Stimulated activated CD4-positive, alpha-beta T cell treated with anti-CD3 and anti-CD28 coated beads, Interleukin-12 subunit alpha, Interleukin-12 subunit beta, amount 100 ng/mL, for 24 hours (primary cell): ENCODE results near the gene SOAT1.
"Not testable (repeated sequence)": the region's sequence is repeated elsewhere in the genome, so short reads cannot be mapped to it uniquely, and the experiment has no call there.

Source experiments
- DNase-seq, 2 experiments: peaks; one replicate each; pipeline ENCODE4 v3.0.0-alpha.2; 2020; ENCODE audit warnings: low read depth in 2 of 2

Gene SOAT1

DNA sequence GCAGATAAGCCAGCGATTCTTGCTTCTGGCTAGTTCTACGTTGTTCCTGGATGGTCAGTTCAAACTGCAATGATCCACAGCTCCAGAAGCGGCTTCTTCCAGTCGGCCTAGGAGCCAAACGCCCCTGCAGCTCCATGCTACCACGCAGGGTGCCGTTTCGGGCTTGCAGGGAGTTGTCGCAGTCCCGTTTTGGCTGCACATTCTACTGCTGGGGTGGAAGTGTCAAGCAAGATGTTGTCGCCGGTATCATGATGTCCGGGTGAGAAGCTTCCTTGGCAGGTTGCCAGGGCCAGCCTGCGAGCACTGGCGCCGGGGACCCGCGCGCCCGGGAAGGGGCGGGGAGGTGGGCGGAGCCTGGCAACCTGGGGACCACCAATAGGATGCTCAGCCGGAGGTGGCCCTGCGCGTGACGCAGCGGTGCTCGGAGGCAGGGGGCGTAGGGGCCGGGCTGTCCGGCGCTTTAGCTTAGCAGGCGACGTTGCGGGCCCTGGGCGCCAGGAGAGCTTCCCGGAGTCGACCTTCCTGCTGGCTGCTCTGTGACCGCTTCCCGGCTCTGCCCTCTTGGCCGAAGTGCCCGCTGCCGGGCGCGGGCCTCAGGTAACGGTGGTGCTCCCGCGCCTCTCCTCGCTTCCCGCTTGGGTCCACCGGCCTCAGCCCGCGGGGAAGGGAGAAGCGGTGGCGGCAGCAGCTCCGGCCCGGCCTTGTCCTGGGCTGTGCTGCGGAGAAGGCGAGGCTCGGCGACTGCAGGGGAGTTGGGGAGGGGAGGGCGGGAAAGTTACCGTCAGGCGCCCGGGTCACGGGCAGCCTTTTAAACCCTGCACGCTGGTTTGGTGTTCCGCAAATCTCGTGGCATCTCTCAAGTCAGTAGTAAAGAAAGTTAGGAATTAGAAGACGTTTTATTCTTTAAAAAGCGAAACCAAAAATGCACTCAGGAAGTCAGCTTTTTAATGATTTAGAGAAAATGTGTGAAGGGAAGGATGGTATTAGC lies at the start of gene SOAT1:
Gene SOAT1 (plus strand): TSS at position 458 of the 988 bp plus-strand sequence. CDS start 8,888 bp downstream, outside the sequence.
- peak; percentile 86 to 95 for DNase-seq

DNA sequence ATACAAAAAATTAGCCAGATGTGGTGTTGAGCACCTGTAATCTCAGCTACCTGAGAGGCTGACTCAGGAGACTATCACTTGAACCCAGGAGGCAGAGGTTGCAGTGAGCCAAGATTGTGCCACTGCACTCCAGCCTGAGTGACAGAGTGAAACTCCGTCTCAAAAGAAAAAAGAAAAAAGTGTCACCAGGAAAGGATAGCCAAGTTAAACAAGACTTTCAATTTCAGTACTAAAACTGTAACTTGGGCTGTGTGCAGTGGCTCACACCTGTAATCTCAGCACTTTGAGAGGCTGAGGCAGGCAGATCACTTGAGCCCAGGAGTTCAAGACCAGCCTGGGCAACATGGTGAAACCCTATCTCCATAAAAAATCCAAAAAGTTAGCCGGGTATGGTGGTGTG lies 48.2 kb upstream of the SOAT1 start:
- not testable (repeated sequence) for DNase-seq

DNA sequence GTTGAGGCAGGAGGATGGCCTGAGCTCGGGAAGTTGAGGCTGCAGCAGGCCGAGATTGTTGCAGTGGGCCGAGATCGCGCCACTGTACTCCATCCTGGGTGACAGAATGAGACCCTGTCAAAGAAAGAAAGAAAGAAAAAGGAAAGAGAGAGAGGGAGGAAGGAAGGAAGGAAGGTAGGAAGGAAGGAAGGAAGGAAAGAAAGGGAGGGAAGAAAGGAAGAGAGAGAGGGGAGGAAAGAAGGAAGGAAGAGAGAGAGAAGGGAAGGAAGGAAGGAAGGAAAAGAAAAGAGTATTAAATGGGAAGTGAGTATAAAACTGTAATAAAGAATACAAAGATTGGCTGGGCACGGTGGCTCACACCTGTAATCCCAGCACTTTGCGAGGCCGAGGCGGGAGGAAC lies 45.7 kb upstream of the SOAT1 start:
- no peak for DNase-seq

DNA sequence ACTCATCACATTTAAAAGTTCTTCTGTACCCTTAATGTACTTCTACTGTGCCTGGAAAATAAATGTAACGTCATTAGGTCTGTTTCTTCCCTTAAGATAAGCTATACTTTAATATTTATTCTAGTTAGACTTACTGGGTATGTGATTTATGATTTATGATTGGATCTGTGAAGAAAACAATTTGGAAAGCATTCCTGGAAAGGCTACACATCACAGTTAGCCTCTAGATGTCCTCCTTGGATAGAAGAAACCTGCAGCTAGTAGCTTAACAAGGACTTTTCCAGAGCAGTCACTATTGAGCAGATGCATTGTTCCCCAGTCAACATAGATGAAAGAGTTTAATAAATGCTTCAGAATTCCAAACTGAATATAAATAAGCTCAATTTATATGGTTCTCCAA lies 41.9 kb upstream of the SOAT1 start:
- no peak for DNase-seq

DNA sequence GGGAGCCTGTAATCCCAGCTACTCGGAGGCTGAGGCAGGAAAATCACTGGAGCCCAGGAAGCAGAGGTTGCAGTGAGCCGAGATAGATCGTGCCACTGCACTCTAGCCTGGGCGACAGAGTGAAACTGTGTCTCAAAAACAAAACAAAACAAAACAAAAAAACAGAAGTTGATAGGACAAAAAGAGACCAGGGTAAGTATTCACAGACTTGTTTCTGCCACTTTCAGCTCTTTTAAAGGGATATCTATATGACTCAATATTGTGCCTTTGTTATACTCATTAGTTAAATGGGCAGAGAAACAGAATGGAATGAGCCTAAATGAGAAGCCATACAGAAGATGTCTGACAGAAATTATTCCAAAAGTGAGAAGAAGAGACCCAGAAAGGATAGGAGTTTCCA lies 41.0 kb upstream of the SOAT1 start:
- no peak for DNase-seq

DNA sequence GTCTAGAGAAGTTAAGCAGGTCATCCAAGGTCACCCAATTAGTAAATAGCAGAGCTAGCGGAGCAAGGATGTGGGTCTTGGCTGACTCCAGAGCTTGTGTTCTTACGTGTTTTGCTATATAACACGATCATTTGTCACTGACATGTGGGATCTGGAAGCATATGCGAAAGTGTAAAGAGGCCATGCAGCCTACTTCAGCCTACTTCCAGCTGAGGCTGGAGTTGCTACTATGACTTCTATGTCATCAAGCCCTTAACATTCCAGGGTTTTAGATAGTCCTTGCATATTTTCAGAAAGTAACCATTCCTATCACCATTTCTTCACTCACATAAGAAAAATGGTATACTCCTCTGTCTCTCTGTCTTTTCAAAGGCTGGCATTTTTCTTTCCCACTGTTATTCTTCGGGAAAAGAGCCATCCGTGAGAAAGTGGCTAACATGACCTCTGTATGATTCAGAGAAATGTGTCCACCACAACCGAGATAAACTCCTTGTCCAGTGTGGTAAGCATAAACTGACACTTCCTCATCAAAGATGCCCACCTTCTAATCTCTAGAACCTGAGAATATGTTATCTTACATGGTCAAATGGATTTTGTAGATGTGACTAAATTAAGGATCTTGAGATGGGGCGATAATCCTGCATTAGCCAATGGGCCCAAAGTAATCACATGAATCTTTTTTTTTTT lies 40.2 kb upstream of the SOAT1 start:
- no peak for DNase-seq

DNA sequence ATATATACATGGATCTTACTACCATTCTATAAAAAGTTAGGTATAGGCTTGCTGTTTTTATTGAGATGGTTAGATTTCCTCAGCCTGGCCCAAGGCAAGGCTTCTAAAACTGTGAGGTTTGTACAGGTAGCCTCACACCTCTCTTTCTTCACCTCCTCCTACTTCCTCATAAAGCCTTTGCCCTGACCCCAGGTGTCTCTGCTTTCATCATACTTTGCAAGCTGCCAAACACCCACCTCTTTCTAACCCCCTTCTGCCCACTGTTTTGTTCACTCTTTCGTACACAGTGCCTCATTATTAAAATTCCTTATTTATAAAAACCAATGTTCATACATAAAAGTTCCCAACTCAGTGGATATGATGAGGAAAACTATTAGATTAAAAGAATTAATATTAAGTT lies 31.4 kb upstream of the SOAT1 start:
- DNase-seq: no peak

DNA sequence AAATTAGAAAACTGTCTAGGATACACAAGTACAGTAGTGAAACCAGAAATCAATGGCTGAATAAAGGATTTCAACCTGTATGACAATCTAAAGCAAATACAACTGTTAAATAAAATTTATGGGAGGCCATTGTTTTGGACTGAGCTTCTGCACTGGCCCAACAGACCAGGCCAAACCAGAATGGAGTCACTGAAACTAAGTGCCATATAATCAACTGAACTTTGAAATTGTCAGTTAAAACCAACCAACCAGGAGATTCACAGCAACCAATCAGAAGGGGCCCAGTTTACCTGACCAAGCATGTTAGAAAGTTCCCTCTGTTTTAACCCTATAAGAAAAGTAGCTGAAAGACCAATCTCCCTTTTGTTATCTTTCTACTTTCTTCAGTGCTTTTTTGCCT lies 30.5 kb upstream of the SOAT1 start:
- no peak for DNase-seq

DNA sequence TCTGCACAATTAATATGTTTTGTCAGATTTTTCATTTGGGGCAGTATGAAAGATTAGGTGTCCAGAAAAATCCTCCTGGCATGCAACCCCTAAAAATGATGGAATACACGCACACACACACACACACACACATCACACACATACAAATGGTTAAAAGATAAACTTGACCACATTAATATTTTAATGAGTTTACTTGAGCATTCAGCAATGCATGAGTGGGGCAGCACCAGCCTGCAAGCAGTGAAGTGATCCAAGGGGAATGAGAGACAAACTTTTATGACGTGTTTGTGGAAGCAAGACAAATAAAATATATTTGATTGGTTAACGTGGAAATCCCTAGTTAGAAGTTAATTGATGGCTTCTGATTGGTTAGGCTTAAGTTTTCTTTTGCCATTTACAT lies 29.1 kb upstream of the SOAT1 start:
- no peak for DNase-seq

DNA sequence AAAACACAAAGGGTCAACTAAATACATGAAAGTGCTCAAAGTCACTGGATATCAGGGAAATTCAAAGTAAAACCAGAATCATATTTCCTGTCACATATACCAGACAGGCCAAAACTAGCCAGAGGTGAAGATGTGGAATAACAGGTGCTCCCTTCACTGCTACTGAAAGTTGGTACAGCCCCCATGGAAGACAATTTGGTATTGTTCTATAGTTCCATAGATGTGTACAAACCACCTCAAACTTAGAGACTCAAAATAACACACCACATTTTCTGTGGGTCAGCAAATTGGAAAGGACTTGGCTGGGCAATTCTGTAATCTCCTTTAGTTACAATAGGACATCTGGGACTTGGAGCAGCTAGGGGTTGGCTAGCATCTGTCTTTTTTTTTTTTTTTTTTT lies 24.5 kb upstream of the SOAT1 start:
- no peak for DNase-seq

DNA sequence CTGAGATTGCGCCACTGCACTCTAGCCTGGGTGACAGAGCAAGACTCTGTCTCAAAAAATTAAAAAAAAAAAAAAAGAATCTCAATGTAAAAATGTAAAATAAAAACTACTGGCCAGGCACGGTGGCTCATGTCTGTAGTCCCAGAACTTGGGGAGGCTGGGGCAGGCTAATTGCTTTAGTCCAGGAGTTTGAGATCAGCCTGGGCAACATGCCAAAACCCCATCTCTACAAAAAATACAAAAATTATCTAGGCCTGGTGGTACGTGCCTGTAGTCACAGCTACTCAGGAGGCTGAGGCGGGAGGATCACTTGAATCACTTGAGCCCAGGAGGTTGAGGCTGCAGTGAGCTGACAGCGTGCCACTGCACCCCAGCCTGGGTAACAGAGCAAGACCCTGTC lies 19.2 kb upstream of the SOAT1 start:
- DNase-seq: not testable (repeated sequence)

DNA sequence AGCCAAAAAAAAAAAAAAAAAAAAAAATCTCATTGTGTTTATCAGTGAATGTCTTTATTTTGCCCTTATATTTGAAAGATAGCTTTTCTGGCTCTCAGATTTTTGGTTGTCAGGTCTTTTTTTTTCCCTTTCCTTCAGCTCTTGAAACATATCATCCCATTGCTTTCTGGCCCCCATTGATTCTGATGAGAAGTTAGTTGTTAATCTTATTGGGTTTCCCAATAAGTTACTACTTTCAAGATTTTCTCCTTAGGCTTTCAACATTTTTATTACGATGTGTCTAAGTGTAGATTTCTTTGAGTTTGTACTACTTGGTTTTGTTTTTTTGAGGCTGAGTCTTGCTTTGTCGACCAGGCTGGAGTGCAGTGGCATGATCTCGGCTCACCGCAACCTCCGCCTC lies 14.7 kb upstream of the SOAT1 start:
- no peak for DNase-seq

DNA sequence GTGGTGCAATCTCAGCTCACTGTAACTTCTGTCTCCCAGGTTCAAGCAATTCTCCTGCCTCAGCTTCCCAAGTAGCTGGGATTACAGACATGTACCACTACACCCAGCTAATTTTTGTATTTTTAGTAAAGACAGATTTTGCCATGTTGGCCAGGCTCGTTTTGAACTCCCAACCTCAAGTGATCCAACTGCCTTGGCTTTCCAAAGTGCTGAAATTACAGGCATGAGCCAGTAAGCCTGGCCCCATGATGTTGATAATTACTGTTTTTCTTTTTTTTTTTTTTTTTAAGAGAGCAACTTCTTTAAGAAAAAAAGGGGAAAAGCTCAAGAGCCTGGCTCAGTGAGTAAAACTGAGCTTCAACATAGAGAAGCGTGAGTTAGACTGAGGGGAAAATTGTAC lies 9.6 kb upstream of the SOAT1 start:
- no peak for DNase-seq

DNA sequence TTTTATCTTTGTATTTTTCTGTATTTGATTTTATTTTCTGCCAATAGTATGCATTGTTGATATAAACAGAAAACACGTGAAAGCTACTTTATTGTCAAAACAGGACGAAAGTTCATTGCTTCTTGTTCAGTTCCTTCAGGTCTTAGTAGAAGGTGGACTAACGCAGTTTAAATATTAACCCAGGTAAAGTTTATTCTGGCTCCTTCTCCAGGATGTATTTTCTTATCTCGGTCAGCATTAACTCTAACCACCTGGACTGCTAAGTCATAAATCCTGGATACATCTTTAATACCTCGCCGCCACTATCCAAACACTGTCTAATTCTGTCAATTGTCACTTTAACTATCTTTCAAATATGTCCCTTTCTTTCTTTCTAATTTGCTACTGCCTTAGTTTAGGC lies 5.7 kb upstream of the SOAT1 start:
- no peak for DNase-seq

DNA sequence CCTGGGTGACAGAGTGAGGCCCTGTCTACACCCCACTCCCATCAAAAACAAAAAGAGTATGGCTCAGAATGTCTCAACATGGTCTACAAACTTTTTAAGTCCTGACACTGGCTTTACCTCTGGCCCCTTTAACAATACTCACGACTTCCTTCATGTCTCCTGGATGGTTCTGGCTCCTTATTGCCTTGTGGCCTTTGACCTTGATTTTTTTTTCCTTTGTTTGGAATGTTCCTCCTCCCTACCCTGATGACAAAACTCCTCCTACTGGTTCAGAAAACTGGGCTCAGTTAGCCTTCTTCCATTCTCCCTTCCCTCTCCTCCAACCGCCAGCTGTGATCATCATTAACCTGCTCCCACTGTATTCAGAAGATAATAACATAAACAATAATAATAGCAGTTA lies 4.6 kb upstream of the SOAT1 start:
- no peak for DNase-seq

DNA sequence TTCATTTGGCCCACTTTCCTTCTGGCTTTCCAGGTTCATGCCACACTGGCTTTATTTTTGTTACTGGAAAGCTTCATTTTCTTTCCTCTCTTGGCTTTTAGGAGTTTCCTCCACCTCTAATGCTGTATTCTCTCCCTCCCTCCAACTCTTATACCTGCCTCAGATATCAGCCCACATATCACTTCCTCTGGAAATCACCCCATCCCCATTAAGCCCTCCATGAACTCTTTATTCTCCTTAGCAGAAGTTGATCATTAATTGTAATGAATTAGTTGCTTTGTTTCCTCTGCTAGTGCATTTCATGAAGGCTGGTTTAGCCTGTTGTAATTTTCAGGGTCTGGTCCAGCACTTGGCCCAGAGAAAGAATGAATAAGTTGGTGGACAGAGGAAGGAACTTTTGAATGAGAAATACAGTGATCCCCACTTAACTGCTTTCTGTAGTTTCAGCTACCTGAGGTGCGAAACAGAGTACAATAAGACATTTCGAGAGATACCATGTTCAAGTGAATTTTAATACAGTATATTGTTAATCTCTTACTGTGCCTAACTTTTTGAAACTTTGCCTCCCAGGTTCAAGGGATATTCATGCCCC lies 1.7 kb downstream of the SOAT1 start:
- DNase-seq: no peak

DNA sequence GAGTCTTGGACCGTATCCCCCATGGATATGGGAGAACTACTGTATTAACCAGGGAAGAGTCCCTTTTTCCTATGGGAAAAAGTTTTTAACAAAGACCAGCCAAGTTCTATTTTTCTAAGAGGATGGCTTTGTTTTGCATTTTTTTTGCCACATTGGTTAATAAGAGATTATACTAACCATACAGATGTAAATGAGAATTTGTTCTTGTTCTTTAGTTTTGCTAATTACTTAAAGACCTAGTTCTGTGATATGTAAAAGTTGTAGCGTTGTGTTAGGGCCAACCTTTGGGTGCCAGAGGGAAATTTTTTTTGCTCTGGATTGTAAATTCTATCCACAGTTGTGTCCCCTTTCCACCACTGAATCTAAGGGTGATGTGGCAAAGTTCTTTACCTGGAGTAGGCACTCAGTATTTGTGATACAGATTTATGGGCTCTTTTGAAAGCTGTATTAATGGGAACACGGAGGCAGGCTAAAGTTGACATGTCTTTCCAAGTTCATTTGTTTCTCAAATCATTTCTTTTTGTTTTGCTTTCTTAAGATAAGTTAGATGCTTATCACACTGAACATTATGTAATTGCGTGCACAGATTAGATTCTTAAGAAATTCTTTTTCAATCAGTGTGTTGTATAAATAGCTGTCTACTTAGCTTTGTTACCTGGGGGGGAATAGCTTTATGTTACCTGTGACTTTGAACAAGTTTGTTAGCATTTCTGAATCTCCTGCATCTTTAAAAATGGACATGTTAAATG lies 2.9 kb downstream of the SOAT1 start:
- DNase-seq: no peak

DNA sequence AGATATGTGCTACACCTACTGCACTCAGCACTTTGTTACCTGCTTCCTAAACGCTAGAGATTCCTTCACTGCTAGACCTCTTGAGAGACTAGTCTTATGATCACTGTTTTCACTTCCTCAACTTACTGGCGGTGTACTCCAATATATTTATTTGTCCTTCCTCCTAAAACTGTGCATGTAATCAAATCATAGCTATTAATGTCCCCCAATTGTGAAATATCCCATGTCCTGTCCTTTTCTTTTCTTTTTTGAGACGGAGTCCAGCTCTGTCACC lies 3.4 kb downstream of the SOAT1 start:
- no peak for DNase-seq

DNA sequence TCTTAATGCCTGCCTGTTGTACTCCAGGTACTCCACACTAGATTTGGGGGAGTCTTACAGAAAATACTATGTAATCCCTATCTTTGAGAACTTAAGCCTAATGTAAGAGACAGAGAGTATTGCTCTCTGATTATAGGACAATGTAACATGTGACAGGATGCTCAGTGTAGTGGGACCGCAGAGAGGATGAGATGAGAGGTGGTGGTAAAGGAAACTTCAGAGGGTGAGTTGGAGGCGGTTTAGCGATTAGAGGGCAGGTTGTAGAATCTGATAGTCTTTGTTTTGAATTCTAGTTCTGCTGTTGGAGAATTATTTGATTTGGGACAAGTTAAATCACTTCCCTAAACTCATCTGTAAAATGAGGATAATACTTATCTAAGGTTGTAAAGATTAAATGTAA lies 5.4 kb downstream of the SOAT1 start:
- peak in 1 of 2 experiments; percentile 6 for DNase-seq

DNA sequence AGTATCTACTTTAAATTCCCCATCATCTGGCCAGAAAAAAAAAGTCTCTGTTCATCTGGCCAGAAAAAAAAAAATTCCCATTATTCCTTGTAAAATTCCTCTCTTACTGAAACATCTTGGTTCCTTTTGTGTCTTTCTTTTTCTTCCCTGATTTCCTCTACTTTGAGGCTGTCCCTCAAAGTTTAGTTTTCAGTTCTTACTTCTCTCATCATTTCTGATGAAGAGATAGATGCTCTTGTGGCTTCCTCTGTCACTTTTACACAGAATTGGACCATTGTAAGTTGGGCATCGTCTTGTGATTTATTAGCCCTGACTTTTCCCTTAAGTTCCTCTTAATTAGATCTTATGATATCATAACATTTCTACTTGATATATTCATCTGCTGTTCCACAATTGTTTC lies 6.5 kb downstream of the SOAT1 start:
- DNase-seq: no peak

DNA sequence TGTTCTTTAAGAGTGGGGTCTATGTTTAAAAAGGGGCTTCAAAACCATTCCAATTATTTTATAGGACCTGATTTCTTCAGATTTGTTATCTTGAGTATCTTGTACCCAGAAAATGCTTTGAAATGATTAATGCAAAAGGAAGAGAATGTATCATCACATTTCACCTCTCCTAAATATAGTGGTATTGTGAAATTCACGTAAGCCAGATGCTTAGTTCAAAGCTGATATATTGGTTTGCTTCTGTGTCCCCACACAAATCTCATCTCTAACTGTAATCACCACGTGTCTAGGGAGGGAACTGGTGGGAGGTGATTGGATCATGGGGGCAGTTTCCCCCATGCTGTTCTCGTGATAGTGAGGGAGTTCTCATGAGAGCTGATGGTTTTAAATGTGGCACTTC lies 8.5 kb downstream of the SOAT1 start:
- no peak for DNase-seq

DNA sequence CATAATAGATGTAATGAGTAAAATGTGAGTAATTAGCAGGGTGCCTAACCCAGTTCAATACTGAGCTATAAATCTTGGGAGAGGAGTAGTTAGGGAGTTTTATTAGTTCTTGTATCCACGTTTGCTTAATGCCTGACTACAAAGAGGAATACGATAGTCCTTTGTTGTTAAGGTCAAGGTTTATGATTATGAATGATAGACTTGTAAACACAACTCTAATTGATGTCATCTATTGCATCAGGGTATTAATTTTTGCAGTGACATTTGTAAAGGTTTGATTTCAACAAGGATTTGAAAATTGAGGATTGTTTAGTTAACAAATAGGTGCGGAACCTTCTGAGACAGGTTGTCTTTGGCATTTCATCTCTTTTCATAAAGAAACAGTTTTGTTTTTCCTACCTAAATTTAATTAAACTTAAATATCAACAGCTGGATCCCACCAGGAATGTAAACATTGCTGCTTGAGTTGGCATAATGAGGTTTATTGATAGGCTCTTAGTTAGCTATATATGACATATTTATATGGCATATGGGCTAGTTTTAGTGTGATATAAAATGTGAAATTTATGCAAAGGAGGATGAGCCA lies 9.7 kb downstream of the SOAT1 start:
- no peak for DNase-seq
